OCI-LY7 (cell line): ENCODE results near the gene SAMMSON. TPM values are rescaled to one million over a fixed set of nuclear protein-coding genes. Genes with fewer than 3 reads are reported as not detected.

Source experiments
- BruUV-seq: library from RNA; stranded (reverse); fragments of 400-500 nt; replicated peaks from 2 replicates; lab custom pipeline; 2021; lab: Mats Ljungman, UMichigan
- CTCF ChIA-PET: fragments of 300-600 bp; sonication (Branson Sonifier 250); formaldehyde crosslinking; loops from one replicate; lab custom pipeline; 2022; ENCODE audit warnings: antibody characterized with exemption; ENCODE audit not compliant: unreplicated experiment; lab: Charles Lee
- POLR2A ChIA-PET: fragments of 300-600 bp; sonication (Branson Sonifier 250); formaldehyde crosslinking; loops from one replicate; lab custom pipeline; 2022; ENCODE audit warnings: antibody characterized with exemption; lab: Charles Lee
- DNase-seq: peaks from one replicate; pipeline ENCODE4 v3.0.0-alpha.2; 2015; ENCODE audit warnings: low spot score
- H2AFZ ChIP-seq: fragments of 200-600 bp; sonication (generic), shearing (Covaris generic); 2 replicates; pipeline ENCODE4 v1.6.1; 2014; ENCODE audit warnings: mild to moderate bottlenecking, antibody characterized with exemption, low read length, moderate library complexity
- H3K27ac ChIP-seq: fragments of 200-600 bp; sonication (generic); 2 replicates; pipeline ENCODE4 v1.5.1; 2014; ENCODE audit warnings: mixed run types, low read depth, mild to moderate bottlenecking, moderate library complexity, low read length, inconsistent platforms; ENCODE audit not compliant: poor library complexity, severe bottlenecking
- H3K36me3 ChIP-seq: fragments of 200-600 bp; sonication (generic); 2 replicates; pipeline ENCODE4 v1.6.1; 2014; ENCODE audit warnings: mild to moderate bottlenecking, antibody characterized with exemption, low read length, moderate library complexity, mixed read lengths; ENCODE audit not compliant: insufficient read depth
- H3K4me1 ChIP-seq: fragments of 200-600 bp; sonication (generic); 2 replicates; pipeline ENCODE4 v1.5.1; 2014; ENCODE audit warnings: mild to moderate bottlenecking, low read length; ENCODE audit not compliant: insufficient read depth, poor library complexity, severe bottlenecking
- H3K4me2 ChIP-seq: fragments of 200-600 bp; sonication (generic); 2 replicates; pipeline ENCODE4 v1.6.1; 2014; ENCODE audit warnings: mild to moderate bottlenecking, low read length
- H3K4me3 ChIP-seq: fragments of 200-600 bp; sonication (generic); 2 replicates; pipeline ENCODE4 v1.5.1; 2014; ENCODE audit warnings: mild to moderate bottlenecking, low read depth, low read length; ENCODE audit not compliant: poor library complexity, severe bottlenecking
- H3K79me2 ChIP-seq: fragments of 200-600 bp; sonication (generic); 2 replicates; pipeline ENCODE4 v1.6.1; 2016; ENCODE audit warnings: low read depth, mild to moderate bottlenecking, low read length, moderate library complexity, mixed read lengths; ENCODE audit not compliant: insufficient read depth
- H3K9me2 ChIP-seq: fragments of 200-600 bp; sonication (generic); 2 replicates; pipeline ENCODE4 v1.6.1; 2016; ENCODE audit warnings: mild to moderate bottlenecking, low read length, mixed read lengths; ENCODE audit not compliant: insufficient read depth
- H3K9me3 ChIP-seq: fragments of 200-600 bp; sonication (generic); 2 replicates; pipeline ENCODE4 v1.6.1; 2014; ENCODE audit warnings: mild to moderate bottlenecking, mixed run types, low read length, mixed read lengths
- H4K20me1 ChIP-seq: fragments of 200-600 bp; sonication (generic); 2 replicates; pipeline ENCODE4 v1.6.1; 2014; ENCODE audit warnings: mild to moderate bottlenecking, antibody characterized with exemption, low read length, moderate library complexity, mixed read lengths; ENCODE audit not compliant: insufficient read depth
- CTCF ChIP-seq: fragments of 200-600 bp; sonication (generic); conservative IDR thresholded peaks from 2 replicates; pipeline ENCODE4 v1.5.1; 2014; ENCODE audit warnings: mild to moderate bottlenecking, antibody characterized with exemption, low read length, moderate library complexity, mixed read lengths
- EZH2phosphoT487 ChIP-seq: fragments of 200-600 bp; sonication (generic); IDR thresholded peaks from 2 replicates; pipeline ENCODE4 v1.6.1; 2018; ENCODE audit warnings: low read depth, borderline replicate concordance, mild to moderate bottlenecking, mixed run types, antibody characterized with exemption, low read length, moderate library complexity, mixed read lengths
- intact Hi-C: fragments of 100-400 bp; cut with micrococcal nuclease; formaldehyde crosslinking; loops from one replicate; pipeline ENCODE4 v1.10.0; 2022; ENCODE audit not compliant: unreplicated experiment
- total RNA-seq, 2 experiments: library from RNA; depleted of rRNA in 1 of 2; stranded (reverse); fragments of >200 nt in 1 of 2; shearing (Covaris generic) in 1 of 2; gene quantifications; 2 replicates each; pipeline ENCODE4 v1.2.3, GENCODE V29; 2014 to 2022

SAMMSON gene
- total RNA-seq, 2 experiments from 2014 or later, result not detected

GRCh38 chr3:70095260-70095659 is 95.7 kb downstream of the SAMMSON start:
- BruUV-seq, result no TSS peak

DNA sequence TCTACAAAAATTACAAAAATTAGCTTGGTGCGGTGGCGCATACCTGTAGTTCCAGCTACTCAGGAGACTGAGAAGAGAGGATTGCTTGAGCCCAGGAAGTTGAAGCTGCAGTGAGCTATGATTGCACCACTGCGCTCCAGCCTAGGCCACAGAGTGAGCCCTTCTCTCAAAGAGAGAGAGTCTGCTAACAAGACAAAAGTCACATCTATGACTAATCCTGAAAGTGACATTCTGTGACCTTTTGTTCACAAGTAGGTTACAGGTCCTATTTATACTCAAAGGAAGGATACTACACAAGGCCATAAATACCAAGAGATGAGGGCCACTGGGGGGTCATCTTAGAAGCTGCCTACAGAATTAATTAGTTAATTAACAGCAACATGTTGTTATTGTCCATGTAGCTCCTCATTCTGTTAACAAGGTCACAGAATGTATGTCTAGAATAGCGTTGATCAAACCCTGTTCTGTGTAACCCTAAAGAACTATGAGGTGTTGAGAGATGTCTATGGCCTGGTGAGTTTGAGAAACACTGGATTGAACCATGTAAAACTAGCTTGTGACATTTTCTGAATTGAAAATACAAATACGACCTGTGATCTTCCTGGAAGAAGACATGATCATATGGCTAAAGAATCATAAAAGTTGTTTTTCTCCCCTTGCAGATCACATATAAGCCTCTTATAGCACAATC is 97.0 kb downstream of the SAMMSON start:
- no TSS peak for BruUV-seq
- Histone ChIP-seq H3K79me2 (no peaks in the 10 kb centered on the region), H3K4me1 (no peaks in the 10 kb centered on the region), H3K27ac (no peak overlapping the region), H3K9me2 (no peaks in the 10 kb centered on the region), H3K4me2 (no peak overlapping the region), H4K20me1 (no peaks in the 10 kb centered on the region), H2AFZ (no peak overlapping the region), H3K4me3 (no peak overlapping the region), H3K36me3 (no peaks in the 10 kb centered on the region), H3K9me3 (no peaks in the 10 kb centered on the region)
- intact Hi-C loops, result no loop called here
- ChIA-PET CTCF (no interaction called here), POLR2A (no interaction called here)
- TF ChIP-seq EZH2phosphoT487, result no peak
- no peak for TF ChIP-seq CTCF
- no peak for DNase-seq

More at GRCh38 chr3:70095260-70095659, 95.7 kb downstream of the SAMMSON start:
- Histone ChIP-seq H3K79me2 (no peaks in the 10 kb centered on the region), H3K4me2 (no peak overlapping the region), H2AFZ (no peak overlapping the region), H3K36me3 (no peaks in the 10 kb centered on the region), H3K4me1 (no peaks in the 10 kb centered on the region), H3K9me3 (no peaks in the 10 kb centered on the region), H3K9me2 (no peaks in the 10 kb centered on the region), H3K27ac (no peak overlapping the region), H3K4me3 (no peak overlapping the region), H4K20me1 (no peaks in the 10 kb centered on the region)
- intact Hi-C loops, result no loop called here
- POLR2A ChIA-PET, result interaction anchor here (0.6 kb wide), 2 partner anchors 29 to 608 kb away, joined by 3 to 4 read pairs; no protein-coding TSS in a partner anchor
- no peak for DNase-seq
- CTCF ChIA-PET, result no interaction called here
- no peak for TF ChIP-seq EZH2phosphoT487
- TF ChIP-seq CTCF, result no peak

DNA sequence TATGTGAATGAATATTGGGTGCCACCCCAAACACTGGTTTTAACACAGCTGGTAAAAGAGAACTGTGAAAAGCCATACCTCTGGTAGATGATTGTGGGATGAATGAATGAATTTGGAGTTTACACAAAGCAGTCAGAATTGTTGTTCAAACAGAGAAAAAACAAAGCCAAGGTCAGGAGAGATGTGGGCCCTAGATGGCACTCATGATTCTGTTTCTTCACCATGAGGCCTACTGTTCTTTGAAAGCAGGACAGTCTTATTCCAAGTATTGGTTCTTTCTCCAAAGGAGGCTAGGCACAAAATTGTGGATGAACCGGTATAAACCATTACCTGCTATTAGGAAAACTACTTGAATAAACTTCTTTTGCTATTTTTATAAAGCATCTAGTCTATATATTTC is 97.6 kb downstream of the SAMMSON start:
- no peaks in the 10 kb centered on the region for H4K20me1 ChIP-seq
- H3K4me2 ChIP-seq, result no peak overlapping the region
- POLR2A ChIA-PET, result no interaction called here
- H3K4me3 ChIP-seq, result no peak overlapping the region
- BruUV-seq, result no TSS peak
- no peak for DNase-seq
- no peak for TF ChIP-seq CTCF
- TF ChIP-seq EZH2phosphoT487, result no peak
- no peaks in the 10 kb centered on the region for H3K36me3 ChIP-seq
- H3K4me1 ChIP-seq, result no peaks in the 10 kb centered on the region
- no peaks in the 10 kb centered on the region for H3K79me2 ChIP-seq
- no peaks in the 10 kb centered on the region for H3K9me2 ChIP-seq
- CTCF ChIA-PET, result no interaction called here
- H3K27ac ChIP-seq, result no peak overlapping the region
- H3K9me3 ChIP-seq, result no peaks in the 10 kb centered on the region
- H2AFZ ChIP-seq, result no peak overlapping the region
- intact Hi-C loops, result no loop called here
